ENCODE measurements around the gene PPP1R12A.
"Not testable (repeated sequence)": the region's sequence is repeated elsewhere in the genome, so short reads cannot be mapped to it uniquely, and the experiment has no call there.

Gene PPP1R12A

GRCh38 chr12:79935021-79935623 is at the start of gene PPP1R12A:
PPP1R12A (minus strand) TSS chr12:79935097; CDS start chr12:79934931, 166 bp downstream.
- in situ Hi-C loops (cut with MboI; ENCODE audit: low sequenced_read_pairs), result no loop called here

GRCh38 chr12:79983986-79984620 is 49.2 kb upstream of the PPP1R12A start:
- in situ Hi-C loops (cut with MboI; ENCODE audit: low sequenced_read_pairs), result no loop called here

- in situ Hi-C loops (cut with MboI; ENCODE audit: low sequenced_read_pairs), result no loop called here
Observed at GRCh38 chr12:79983492-79983891, 48.6 kb upstream of the PPP1R12A start.

- in situ Hi-C loops (cut with MboI; ENCODE audit: low sequenced_read_pairs), result no loop called here
Observed at GRCh38 chr12:79982086-79983062, 47.5 kb upstream of the PPP1R12A start.

- in situ Hi-C loops (cut with MboI; ENCODE audit: low sequenced_read_pairs), result no loop called here
Observed at GRCh38 chr12:79978692-79979091, 43.8 kb upstream of the PPP1R12A start.

GRCh38 chr12:79977856-79978460 is 43.1 kb upstream of the PPP1R12A start:
- in situ Hi-C loops (cut with MboI; ENCODE audit: low sequenced_read_pairs), result not testable (repeated sequence)

GRCh38 chr12:79975143-79975542 is 40.2 kb upstream of the PPP1R12A start:
- in situ Hi-C loops (cut with MboI; ENCODE audit: low sequenced_read_pairs), result no loop called here

GRCh38 chr12:79973801-79974200 is 38.9 kb upstream of the PPP1R12A start:
- in situ Hi-C loops (cut with MboI; ENCODE audit: low sequenced_read_pairs), result no loop called here

GRCh38 chr12:79964100-79964627 is 29.3 kb upstream of the PPP1R12A start:
- in situ Hi-C loops (cut with MboI; ENCODE audit: low sequenced_read_pairs), result no loop called here

GRCh38 chr12:79961411-79961810 is 26.5 kb upstream of the PPP1R12A start:
- in situ Hi-C loops (cut with MboI; ENCODE audit: low sequenced_read_pairs), result no loop called here

GRCh38 chr12:79959484-79959883 is 24.6 kb upstream of the PPP1R12A start:
- in situ Hi-C loops (cut with MboI; ENCODE audit: low sequenced_read_pairs), result no loop called here

- in situ Hi-C loops (cut with MboI; ENCODE audit: low sequenced_read_pairs), result no loop called here
Observed at GRCh38 chr12:79956896-79957295, 22.0 kb upstream of the PPP1R12A start.

- in situ Hi-C loops (cut with MboI; ENCODE audit: low sequenced_read_pairs), result no loop called here
Observed at GRCh38 chr12:79955561-79955960, 20.7 kb upstream of the PPP1R12A start.

- in situ Hi-C loops (cut with MboI; ENCODE audit: low sequenced_read_pairs), result no loop called here
Observed at GRCh38 chr12:79954037-79954610, 19.2 kb upstream of the PPP1R12A start.

GRCh38 chr12:79949098-79949497 is 14.2 kb upstream of the PPP1R12A start:
- in situ Hi-C loops (cut with MboI; ENCODE audit: low sequenced_read_pairs), result no loop called here

GRCh38 chr12:79945433-79945832 is 10.5 kb upstream of the PPP1R12A start:
- in situ Hi-C loops (cut with MboI; ENCODE audit: low sequenced_read_pairs), result no loop called here

- in situ Hi-C loops (cut with MboI; ENCODE audit: low sequenced_read_pairs), result no loop called here
Observed at GRCh38 chr12:79944565-79944964, 9.7 kb upstream of the PPP1R12A start.

- in situ Hi-C loops (cut with MboI; ENCODE audit: low sequenced_read_pairs), result not testable (repeated sequence)
Observed at GRCh38 chr12:79942846-79943245, 7.9 kb upstream of the PPP1R12A start.

GRCh38 chr12:79939728-79940310 is 4.9 kb upstream of the PPP1R12A start:
- in situ Hi-C loops (cut with MboI; ENCODE audit: low sequenced_read_pairs), result no loop called here

GRCh38 chr12:79938843-79939242 is 3.9 kb upstream of the PPP1R12A start:
- in situ Hi-C loops (cut with MboI; ENCODE audit: low sequenced_read_pairs), result no loop called here

Data from hTERT RPE-1 (cell line).